Esophagus muscularis mucosa (tissue), 4 donors: ENCODE results near the gene ARHGAP11A. TPM values are rescaled to one million over a fixed set of nuclear protein-coding genes. Genes with fewer than 3 reads are reported as not detected.

Experiments
- DNase-seq: peaks from one replicate; pipeline ENCODE4 v3.0.0-alpha.2; 2017; ENCODE audit errors: extremely low spot score
- H3K27ac ChIP-seq, 4 donors: fragments of 200-600 bp; sonication (generic); replicated peaks in 1 of 4; 1 replicate in 3 of 4; 2 replicates in 1 of 4; pipeline ENCODE4 v1.5.1; 2016 to 2019; ENCODE audit warnings: mild to moderate bottlenecking in 1 of 4
- H3K27me3 ChIP-seq, 4 donors: fragments of 200-600 bp; sonication (generic); one replicate each; pipeline versions ENCODE4 v1.5.1 to v1.6.0; 2016 to 2019
- H3K36me3 ChIP-seq, 4 donors: fragments of 200-600 bp; sonication (generic); one replicate each; pipeline ENCODE4 v1.5.1; 2016 to 2019
- H3K4me1 ChIP-seq, 4 donors: fragments of 200-600 bp; sonication (generic); one replicate each; pipeline ENCODE4 v1.5.1; 2016 to 2019
- H3K4me3 ChIP-seq, 4 donors: fragments of 200-600 bp; sonication (generic); 1 replicate in 2 of 4; 2 replicates in 2 of 4; pipeline ENCODE4 v1.5.1; 2016 to 2019; ENCODE audit warnings: mild to moderate bottlenecking in 4 of 4, moderate library complexity in 1 of 4
- H3K9me3 ChIP-seq, 4 donors: fragments of 200-600 bp; sonication (generic); 1 replicate in 3 of 4; 2 replicates in 1 of 4; pipeline ENCODE4 v1.5.1; 2016 to 2019
- EP300 ChIP-seq: sonication (generic); formaldehyde crosslinking; IDR thresholded peaks from one replicate; pipeline ENCODE4 v1.6.1; 2017; ENCODE audit warnings: antibody characterized with exemption
- POLR2A ChIP-seq: fragments of 450-650 bp; IDR thresholded peaks from one replicate; pipeline ENCODE4 v1.6.1; 2017; ENCODE audit warnings: antibody characterized with exemption, moderate library complexity, mild to moderate bottlenecking, low read depth
- POLR2AphosphoS5 ChIP-seq, 2 donors: sonication (generic); formaldehyde crosslinking; IDR thresholded peaks; one replicate each; pipeline ENCODE4 v1.6.1; 2017; ENCODE audit warnings: antibody characterized with exemption in 2 of 2
- WGBS: methylation state at CpG from one replicate; pipeline ENCODE4 v1.1.5; 2018; 5-methylcytosine and 5-hydroxymethylcytosine counted together
- intact Hi-C: fragments of 100-400 bp; cut with DNase I; formaldehyde crosslinking; loops from one replicate; pipeline ENCODE4 v1.15.1; 2023
- total RNA-seq, 4 donors: library from RNA; depleted of rRNA; stranded (reverse); fragments of >200 nt; gene quantifications; one replicate each; pipeline versions ENCODE4 v1.1.0 to v1.2.1, GENCODE V29; 2016
- TF ChIP-seq, protein P1 (sequence below), 3 experiments: fragments of 200-600 bp in 2 of 3; fragments of 450-650 bp in 1 of 3; sonication (generic) in 2 of 3; IDR thresholded peaks; one replicate each; pipeline ENCODE4 v1.5.1; 2017 to 2019; ENCODE audit warnings: antibody characterized with exemption in 3 of 3, mild to moderate bottlenecking in 2 of 3, moderate library complexity in 1 of 3

The ARHGAP11A gene
- total RNA-seq, 4 donors from 2014 or later, result 0.78 to 1.3 (median 0.91) TPM

- TF ChIP-seq POLR2A (no peak), POLR2AphosphoS5 (IDR thresholded peaks at IDR 0.05) (no peak), EP300 (no peak)
- TF ChIP-seq, protein P1, sequence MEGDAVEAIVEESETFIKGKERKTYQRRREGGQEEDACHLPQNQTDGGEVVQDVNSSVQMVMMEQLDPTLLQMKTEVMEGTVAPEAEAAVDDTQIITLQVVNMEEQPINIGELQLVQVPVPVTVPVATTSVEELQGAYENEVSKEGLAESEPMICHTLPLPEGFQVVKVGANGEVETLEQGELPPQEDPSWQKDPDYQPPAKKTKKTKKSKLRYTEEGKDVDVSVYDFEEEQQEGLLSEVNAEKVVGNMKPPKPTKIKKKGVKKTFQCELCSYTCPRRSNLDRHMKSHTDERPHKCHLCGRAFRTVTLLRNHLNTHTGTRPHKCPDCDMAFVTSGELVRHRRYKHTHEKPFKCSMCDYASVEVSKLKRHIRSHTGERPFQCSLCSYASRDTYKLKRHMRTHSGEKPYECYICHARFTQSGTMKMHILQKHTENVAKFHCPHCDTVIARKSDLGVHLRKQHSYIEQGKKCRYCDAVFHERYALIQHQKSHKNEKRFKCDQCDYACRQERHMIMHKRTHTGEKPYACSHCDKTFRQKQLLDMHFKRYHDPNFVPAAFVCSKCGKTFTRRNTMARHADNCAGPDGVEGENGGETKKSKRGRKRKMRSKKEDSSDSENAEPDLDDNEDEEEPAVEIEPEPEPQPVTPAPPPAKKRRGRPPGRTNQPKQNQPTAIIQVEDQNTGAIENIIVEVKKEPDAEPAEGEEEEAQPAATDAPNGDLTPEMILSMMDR (IDR thresholded peaks at IDR 0.05), result no peak
- no peak for DNase-seq
- Histone ChIP-seq H3K36me3 (no peaks in the 10 kb centered on the region), H3K4me1 (peaks cover 0 to 7% (median 6%) of the 10 kb centered on the region in 4 donors), H3K4me3 (no peak overlapping the region), H3K9me3 (no peaks in the 10 kb centered on the region), H3K27ac (no peak overlapping the region), H3K27me3 (peaks cover 0 to 23% (median 2%) of the 10 kb centered on the region in 4 donors)
- 80% methylated on average over 5 of the region's 5 CpGs for WGBS
- intact Hi-C loops, result no loop called here
Observed at GRCh38 chr15:32642667-32643435, 27.5 kb downstream of the ARHGAP11A start.

GRCh38 chr15:32643907-32644445 lies 28.7 kb downstream of the ARHGAP11A start:
- no peak for TF ChIP-seq POLR2AphosphoS5 (IDR thresholded peaks at IDR 0.05)
- TF ChIP-seq, protein P1 (IDR thresholded peaks at IDR 0.05), result no peak
- TF ChIP-seq POLR2A, result no peak
- TF ChIP-seq EP300, result no peak
- intact Hi-C loops, result no loop called here
- H3K9me3 ChIP-seq, result no peaks in the 10 kb centered on the region

GRCh38 chr15:32646291-32646690 lies 31.0 kb downstream of the ARHGAP11A start:
- WGBS, result 64% methylated on average over 5 of the region's 5 CpGs
- intact Hi-C loops, result no loop called here
- Histone ChIP-seq H3K36me3 (no peaks in the 10 kb centered on the region), H3K27ac (no peak overlapping the region), H3K4me1 (peaks cover 0 to 9% (median 6%) of the 10 kb centered on the region in 4 donors), H3K9me3 (no peaks in the 10 kb centered on the region), H3K27me3 (peaks cover 0 to 22% (median 2%) of the 10 kb centered on the region in 4 donors), H3K4me3 (no peak overlapping the region)
- TF ChIP-seq EP300 (no peak), POLR2AphosphoS5 (IDR thresholded peaks at IDR 0.05) (no peak), POLR2A (no peak)
- TF ChIP-seq, protein P1 (IDR thresholded peaks at IDR 0.05), result no peak
- DNase-seq, result no peak

More at GRCh38 chr15:32643907-32644445, 28.7 kb downstream of the ARHGAP11A start:
- Histone ChIP-seq H3K36me3 (no peaks in the 10 kb centered on the region), H3K27me3 (peaks cover 0 to 23% (median 2%) of the 10 kb centered on the region in 4 donors), H3K4me1 (peaks cover 0 to 7% (median 6%) of the 10 kb centered on the region in 4 donors), H3K4me3 (no peak overlapping the region), H3K27ac (no peak overlapping the region)
- 98% methylated on average over 1 of the region's 1 CpG for WGBS
- no peak for DNase-seq

DNA sequence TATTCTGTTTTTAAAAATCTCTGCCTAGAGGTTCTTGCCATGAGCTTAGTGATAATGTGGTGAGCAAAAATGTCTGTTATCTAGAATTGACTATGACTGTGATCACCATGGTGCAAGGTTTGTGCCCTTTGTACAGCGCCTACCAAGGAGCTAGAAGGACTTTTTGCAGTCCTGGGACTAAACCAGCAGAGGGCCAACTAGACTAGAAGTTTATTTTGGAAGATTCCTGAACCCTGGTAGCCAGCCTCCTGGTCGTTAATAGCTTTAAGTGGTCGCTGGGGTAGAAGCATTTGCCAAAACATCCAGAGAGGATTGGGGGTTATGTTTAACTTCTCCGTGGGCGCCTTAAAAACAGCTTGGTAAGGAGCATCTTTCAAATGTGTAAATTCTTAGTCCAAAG lies 34.0 kb downstream of the ARHGAP11A start:
- Histone ChIP-seq H3K9me3 (no peaks in the 10 kb centered on the region), H3K36me3 (no peaks in the 10 kb centered on the region), H3K4me3 (no peak overlapping the region), H3K27ac (no peak overlapping the region), H3K4me1 (peaks cover 0 to 23% (median 3%) of the 10 kb centered on the region in 4 donors), H3K27me3 (no peaks in the 10 kb centered on the region)
- WGBS, result 79% methylated on average over 5 of the region's 5 CpGs
- TF ChIP-seq, protein P1 (IDR thresholded peaks at IDR 0.05), result no peak
- TF ChIP-seq EP300 (no peak), POLR2AphosphoS5 (IDR thresholded peaks at IDR 0.05) (no peak), POLR2A (no peak)
- DNase-seq, result no peak
- intact Hi-C loops, result no loop called here
